SK-N-SH treated with all-trans-retinoic acid at 6 μM for 48 hours (cell line): ENCODE data around the gene ARHGAP22.

Experiments
- ATAC-seq: fragments of 200-7000 bp; cut with Tn5 transposase; 3 replicates; pipeline ENCODE4 v1.9.1; 2020; ENCODE audit warnings: mild to moderate bottlenecking, moderate library complexity
- CREB5 ChIP-seq: fragments of 250-450 bp; sonication (Bioruptor Pico); IDR thresholded peaks from 2 replicates; pipeline ENCODE4 v1.5.1; 2020; ENCODE audit warnings: low read depth, mild to moderate bottlenecking, moderate library complexity
- CSRNP3 ChIP-seq: fragments of 250-450 bp; sonication (Bioruptor Pico); IDR thresholded peaks from 2 replicates; pipeline ENCODE4 v1.5.1; 2021; ENCODE audit warnings: mild to moderate bottlenecking, moderate library complexity
- ESRRG ChIP-seq: fragments of 250-450 bp; sonication (Bioruptor Pico); IDR thresholded peaks from 2 replicates; pipeline ENCODE4 v1.6.1; 2021; ENCODE audit warnings: mild to moderate bottlenecking
- OSR1 ChIP-seq: fragments of 250-450 bp; sonication (Bioruptor Pico); IDR thresholded peaks from 2 replicates; pipeline ENCODE4 v1.8.0; 2022; ENCODE audit warnings: moderate library complexity, mild to moderate bottlenecking, inconsistent platforms
- PATZ1 ChIP-seq: fragments of 250-450 bp; sonication (Bioruptor Pico); IDR thresholded peaks from 2 replicates; pipeline ENCODE4 v1.8.0; 2020; ENCODE audit warnings: mild to moderate bottlenecking, moderate library complexity, borderline replicate concordance
- TCF4 ChIP-seq: fragments of 250-450 bp; sonication (Bioruptor Pico); IDR thresholded peaks from 2 replicates; pipeline ENCODE4 v1.8.0; 2021; ENCODE audit warnings: mild to moderate bottlenecking, moderate library complexity, borderline replicate concordance
- TOX ChIP-seq: fragments of 250-450 bp; sonication (Bioruptor Pico); IDR thresholded peaks from 2 replicates; pipeline ENCODE4 v1.8.0; 2021; ENCODE audit warnings: mild to moderate bottlenecking, moderate library complexity, borderline replicate concordance
- TSHZ2 ChIP-seq: fragments of 250-450 bp; sonication (Bioruptor Pico); IDR thresholded peaks from 2 replicates; pipeline ENCODE4 v1.5.0; 2020; ENCODE audit warnings: mild to moderate bottlenecking, moderate library complexity
- ZC3H10 ChIP-seq: fragments of 250-450 bp; sonication (Bioruptor Pico); IDR thresholded peaks from 2 replicates; pipeline ENCODE4 v1.5.1; 2021; ENCODE audit warnings: mild to moderate bottlenecking, moderate library complexity
- ZFP30 ChIP-seq: fragments of 450-650 bp; formaldehyde crosslinking; IDR thresholded peaks from 2 replicates; pipeline ENCODE4 v1.5.0; 2022; ENCODE audit warnings: mild to moderate bottlenecking, moderate library complexity
- ZNF70 ChIP-seq: fragments of 450-650 bp; formaldehyde crosslinking; IDR thresholded peaks from 2 replicates; pipeline ENCODE4 v1.5.0; 2020; ENCODE audit warnings: mild to moderate bottlenecking, moderate library complexity
- ZNF8 ChIP-seq: fragments of 450-650 bp; formaldehyde crosslinking; IDR thresholded peaks from 2 replicates; pipeline ENCODE4 v1.5.0; 2020; ENCODE audit warnings: mild to moderate bottlenecking, moderate library complexity

The ARHGAP22 gene

GRCh38 chr10:48632166-48632565, 27.3 kb upstream of the ARHGAP22 start (continued):
- TF ChIP-seq TSHZ2 (CRISPR knock-in tag) (no peak), ZNF8 (CRISPR knock-in tag) (no peak)

- TF ChIP-seq OSR1 (CRISPR knock-in tag) (no peak), CREB5 (CRISPR knock-in tag) (no peak), TSHZ2 (CRISPR knock-in tag) (no peak), TOX (CRISPR knock-in tag) (no peak), TCF4 (CRISPR knock-in tag) (peak; percentile 93), PATZ1 (CRISPR knock-in tag) (no peak), ZNF70 (CRISPR knock-in tag) (peak; percentile 87), ZFP30 (CRISPR knock-in tag) (no peak), ZC3H10 (CRISPR knock-in tag) (no peak), CSRNP3 (CRISPR knock-in tag) (no peak)
- TF ChIP-seq, all 23 proteins: peak for 2
- ATAC-seq = peak; percentile 33; the same call in 2 of the 3 replicates
Observed at GRCh38 chr10:48627984-48628609, 23.2 kb upstream of the ARHGAP22 start.

GRCh38 chr10:48626986-48627731, 22.3 kb upstream of the ARHGAP22 start:
- no peak for ATAC-seq
- no peak for TF ChIP-seq ESRRG (CRISPR knock-in tag)
- TF ChIP-seq TSHZ2 (CRISPR knock-in tag) = no peak
